Activated naive CD8-positive, alpha-beta T cell treated with anti-CD3 and anti-CD28 coated beads, Interleukin-2, amount 50 U/mL, for 24 hours (primary cell): ENCODE data around the gene CCDC70.
A peak's percentile ranks its signal among the peaks of the same experiment; 100 is the strongest.

Source experiments
- ATAC-seq: fragments of 150-1000 bp; cut with Tn5 transposase; one replicate; pipeline ENCODE4 v1.10.0; 2021
- DNase-seq: peaks from one replicate; pipeline ENCODE4 v3.0.0; 2021
- H3K27ac Mint-ChIP-seq: one replicate; pipeline ENCODE4 v1.8.0; 2021; ENCODE audit warnings: mild to moderate bottlenecking, mixed read lengths
- H3K27me3 Mint-ChIP-seq: one replicate; pipeline ENCODE4 v1.8.0; 2021; ENCODE audit warnings: mixed read lengths
- H3K36me3 Mint-ChIP-seq: one replicate; pipeline ENCODE4 v1.8.0; 2021; ENCODE audit warnings: low read depth, mixed read lengths
- H3K4me1 Mint-ChIP-seq: one replicate; pipeline ENCODE4 v1.8.0; 2021; ENCODE audit warnings: mixed read lengths
- H3K4me3 Mint-ChIP-seq: one replicate; pipeline ENCODE4 v1.8.0; 2021; ENCODE audit warnings: mild to moderate bottlenecking, moderate library complexity, mixed read lengths
- H3K9me3 Mint-ChIP-seq: one replicate; pipeline ENCODE4 v1.8.0; 2021; ENCODE audit warnings: mixed read lengths

CCDC70 gene

DNA sequence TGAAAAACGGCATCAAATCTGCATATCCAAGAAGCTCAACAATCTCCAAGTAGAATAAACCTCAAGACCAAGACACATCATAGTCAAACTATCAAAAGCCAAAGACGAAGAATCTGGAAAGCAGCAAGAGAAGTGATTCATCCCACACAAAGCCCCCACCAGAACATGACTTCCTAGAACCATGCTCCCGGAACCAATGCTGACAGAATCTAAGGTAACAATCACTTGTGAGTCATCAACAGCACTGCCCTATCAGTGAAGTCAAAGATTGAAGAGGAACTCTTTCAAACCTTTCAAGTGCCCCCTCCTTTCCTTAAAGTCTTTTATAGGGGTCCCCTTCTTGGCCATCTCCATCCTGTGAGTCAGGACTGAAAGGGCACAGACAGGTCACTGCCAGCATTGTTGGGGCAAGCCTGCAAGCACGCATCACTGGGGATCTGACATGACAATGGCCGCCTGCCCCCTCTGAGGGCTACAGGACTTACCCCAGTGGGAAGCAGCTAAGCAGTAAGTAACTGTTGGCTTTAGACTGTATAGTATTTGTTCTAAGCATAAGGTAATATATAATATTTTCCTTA lies at the start of gene CCDC70:
CCDC70 (plus strand) TSS at position 247 of the 578 bp plus-strand sequence. CDS start 3,443 bp downstream, outside the sequence.
- no peak within 1 kb of the TSS for H3K27ac Mint-ChIP-seq
- H3K4me1 Mint-ChIP-seq, result peaks cover 23% of the 10 kb centered on the region
- H3K27me3 Mint-ChIP-seq, result no peaks in the 10 kb centered on the region
- DNase-seq (peak; percentile 40), ATAC-seq (peak; percentile 97)
- H3K4me3 Mint-ChIP-seq, result no peak within 1 kb of the TSS
- no peaks in the 10 kb centered on the region for H3K36me3 Mint-ChIP-seq
- no peaks in the 10 kb centered on the region for H3K9me3 Mint-ChIP-seq

DNA sequence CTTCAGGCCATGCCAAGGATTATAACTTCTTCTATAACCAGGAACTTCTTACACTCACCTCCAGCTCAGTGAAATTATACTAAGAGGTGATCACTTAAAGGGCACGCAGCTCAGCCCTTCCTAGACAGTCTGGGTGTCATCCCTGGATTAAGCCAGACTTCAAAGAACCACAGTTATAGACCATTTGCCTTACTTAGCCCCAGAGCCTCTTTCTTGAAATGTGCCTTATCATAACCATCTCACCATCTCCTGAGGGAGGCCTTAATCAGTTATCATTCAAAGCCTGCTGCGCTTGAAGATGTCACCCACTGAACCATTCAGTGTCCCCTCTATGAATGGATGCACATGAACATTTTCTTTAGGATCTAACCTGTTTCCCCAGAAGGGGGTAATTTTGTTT lies 47.7 kb upstream of the CCDC70 start:
- Mint-ChIP-seq H3K36me3 (peaks cover 4% of the 10 kb centered on the region), H3K27me3 (no peaks in the 10 kb centered on the region), H3K4me1 (peaks cover 73% of the 10 kb centered on the region), H3K4me3 (no peak overlapping the region), H3K9me3 (no peaks in the 10 kb centered on the region), H3K27ac (peak overlapping the region; percentile 3)
- ATAC-seq (no peak), DNase-seq (no peak)

GRCh38 chr13:51814825-51815650 lies 46.7 kb upstream of the CCDC70 start:
- no peaks in the 10 kb centered on the region for H3K36me3 Mint-ChIP-seq
- H3K4me3 Mint-ChIP-seq, result peak overlapping the region; percentile 62
- H3K4me1 Mint-ChIP-seq, result peaks cover 82% of the 10 kb centered on the region
- ATAC-seq (peak; percentile 48), DNase-seq (peak; percentile 79)
- no peaks in the 10 kb centered on the region for H3K9me3 Mint-ChIP-seq
- no peaks in the 10 kb centered on the region for H3K27me3 Mint-ChIP-seq
- H3K27ac Mint-ChIP-seq, result peak overlapping the region; percentile 67

GRCh38 chr13:51815848-51816247 lies 45.9 kb upstream of the CCDC70 start:
- ATAC-seq, result no peak
- peaks cover 90% of the 10 kb centered on the region for H3K4me1 Mint-ChIP-seq
- no peaks in the 10 kb centered on the region for H3K27me3 Mint-ChIP-seq
- H3K36me3 Mint-ChIP-seq, result no peaks in the 10 kb centered on the region
- H3K4me3 Mint-ChIP-seq, result no peak overlapping the region
- peak overlapping the region; percentile 67 for H3K27ac Mint-ChIP-seq
- no peaks in the 10 kb centered on the region for H3K9me3 Mint-ChIP-seq
- DNase-seq, result no peak

DNA sequence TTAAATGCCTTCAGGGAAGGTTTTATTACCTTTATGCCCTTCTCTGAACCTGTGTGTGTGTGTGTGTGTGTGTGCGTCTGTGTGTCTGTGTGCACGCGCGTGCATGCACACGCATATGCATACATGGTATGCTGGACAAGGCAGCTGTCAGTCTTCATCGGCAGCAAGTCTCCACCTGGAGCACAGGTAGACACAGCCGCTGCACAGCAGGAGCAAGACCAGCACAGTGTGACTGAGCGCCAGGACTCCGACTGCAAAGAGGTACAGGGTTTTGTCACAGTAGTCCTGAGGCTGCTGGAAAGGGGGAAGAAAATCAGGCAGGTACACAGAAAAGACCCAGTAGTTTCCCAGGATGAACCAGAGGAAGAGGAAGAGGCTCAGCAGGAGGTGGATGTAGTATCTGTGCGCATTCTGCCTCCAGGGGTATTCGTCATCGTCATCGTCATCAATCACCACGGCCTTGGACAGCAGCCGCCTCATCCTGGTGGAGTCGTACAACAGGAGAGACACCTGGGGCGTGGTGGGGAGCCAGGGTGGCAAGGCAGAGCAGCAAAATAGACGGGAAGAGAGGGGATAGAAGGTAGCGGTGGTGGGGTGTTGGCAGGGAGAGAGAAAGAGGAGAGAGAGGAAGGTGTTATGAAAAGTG lies 45.0 kb upstream of the CCDC70 start:
- no peak overlapping the region for H3K4me3 Mint-ChIP-seq
- H3K27ac Mint-ChIP-seq, result no peak overlapping the region
- H3K4me1 Mint-ChIP-seq, result peaks cover 94% of the 10 kb centered on the region
- no peaks in the 10 kb centered on the region for H3K36me3 Mint-ChIP-seq
- H3K27me3 Mint-ChIP-seq, result no peaks in the 10 kb centered on the region
- ATAC-seq (no peak), DNase-seq (no peak)
- H3K9me3 Mint-ChIP-seq, result no peaks in the 10 kb centered on the region

DNA sequence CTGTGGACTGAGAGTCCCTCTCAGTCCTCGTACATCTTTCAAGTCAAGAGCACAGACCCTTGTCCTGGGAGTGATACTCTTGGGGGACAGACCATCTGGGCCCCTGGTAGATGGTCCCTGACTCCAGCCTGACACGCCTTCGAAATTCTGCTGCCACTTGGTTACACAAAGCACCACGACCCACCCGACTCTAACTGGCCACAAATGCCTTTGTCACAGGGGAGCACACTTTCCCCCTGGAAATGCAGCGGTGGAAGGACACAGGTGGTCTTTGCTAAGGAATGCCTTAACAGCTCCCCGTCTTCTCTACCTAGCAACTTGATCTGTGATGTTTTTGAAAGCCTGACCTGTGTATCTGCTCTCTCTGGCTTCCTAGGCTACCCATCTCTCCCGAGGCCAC lies 44.1 kb upstream of the CCDC70 start:
- Mint-ChIP-seq H3K4me1 (peaks cover 94% of the 10 kb centered on the region), H3K36me3 (no peaks in the 10 kb centered on the region), H3K27me3 (no peaks in the 10 kb centered on the region), H3K4me3 (peak overlapping the region; percentile 5), H3K27ac (peak overlapping the region; percentile 96), H3K9me3 (no peaks in the 10 kb centered on the region)
- no peak for DNase-seq
- ATAC-seq, result no peak

GRCh38 chr13:51818276-51818675 lies 43.5 kb upstream of the CCDC70 start:
- Mint-ChIP-seq H3K4me3 (peak overlapping the region; percentile 67), H3K27me3 (no peaks in the 10 kb centered on the region), H3K4me1 (peaks cover 97% of the 10 kb centered on the region), H3K27ac (peak overlapping the region; percentile 96), H3K9me3 (no peaks in the 10 kb centered on the region), H3K36me3 (no peaks in the 10 kb centered on the region)
- no peak for ATAC-seq
- DNase-seq, result no peak

DNA sequence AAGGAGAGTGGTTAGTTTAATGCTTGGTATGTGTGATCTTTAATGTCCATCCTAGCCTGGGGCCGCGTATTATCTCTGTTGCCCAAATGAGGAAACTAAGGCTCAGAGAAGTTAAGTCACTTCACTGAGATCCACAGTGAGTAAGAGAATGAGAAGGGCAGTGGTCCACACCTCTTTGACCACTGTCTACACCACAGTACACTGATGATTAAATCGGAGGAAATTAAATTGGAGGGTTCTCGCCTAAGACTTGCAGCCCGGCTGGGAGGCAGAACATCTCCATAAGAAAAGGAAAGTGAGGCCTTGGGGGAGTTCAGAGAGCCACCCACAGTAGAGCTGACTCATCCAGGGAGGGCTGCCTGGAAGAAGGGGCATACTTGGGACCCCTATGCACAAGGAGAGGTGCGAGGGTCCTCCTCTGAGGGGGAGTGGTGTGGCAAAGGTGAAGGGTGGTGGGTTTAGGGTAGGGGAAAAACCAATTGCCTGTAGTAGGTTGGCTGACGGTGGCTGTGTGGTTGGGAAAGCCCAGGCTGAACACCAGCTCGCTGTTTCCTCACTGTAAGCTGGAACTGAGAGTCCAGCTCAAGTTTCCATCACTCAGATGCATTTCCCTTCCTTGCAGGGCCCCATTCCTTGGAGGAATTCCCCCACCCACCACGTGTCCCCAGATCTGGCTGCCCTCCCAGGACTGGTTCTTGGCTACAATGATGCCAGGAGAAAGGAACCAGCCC lies 42.8 kb upstream of the CCDC70 start:
- DNase-seq (peak; percentile 67), ATAC-seq (peak; percentile 68)
- peaks cover 97% of the 10 kb centered on the region for H3K4me1 Mint-ChIP-seq
- no peaks in the 10 kb centered on the region for H3K9me3 Mint-ChIP-seq
- H3K4me3 Mint-ChIP-seq, result peak overlapping the region; percentile 67
- H3K27ac Mint-ChIP-seq, result peak overlapping the region; percentile 96
- H3K27me3 Mint-ChIP-seq, result no peaks in the 10 kb centered on the region
- H3K36me3 Mint-ChIP-seq, result no peaks in the 10 kb centered on the region

GRCh38 chr13:51819544-51819943 lies 42.2 kb upstream of the CCDC70 start:
- no peak for ATAC-seq
- no peaks in the 10 kb centered on the region for H3K36me3 Mint-ChIP-seq
- DNase-seq, result no peak
- no peaks in the 10 kb centered on the region for H3K27me3 Mint-ChIP-seq
- no peaks in the 10 kb centered on the region for H3K9me3 Mint-ChIP-seq
- peaks cover 97% of the 10 kb centered on the region for H3K4me1 Mint-ChIP-seq
- H3K4me3 Mint-ChIP-seq, result peak overlapping the region; percentile 67
- H3K27ac Mint-ChIP-seq, result peak overlapping the region; percentile 96

GRCh38 chr13:51820016-51820597 lies 41.7 kb upstream of the CCDC70 start:
- H3K27me3 Mint-ChIP-seq, result no peaks in the 10 kb centered on the region
- no peaks in the 10 kb centered on the region for H3K36me3 Mint-ChIP-seq
- ATAC-seq, result no peak
- peaks cover 97% of the 10 kb centered on the region for H3K4me1 Mint-ChIP-seq
- peak overlapping the region; percentile 67 for H3K4me3 Mint-ChIP-seq
- peak overlapping the region; percentile 96 for H3K27ac Mint-ChIP-seq
- no peak for DNase-seq
- H3K9me3 Mint-ChIP-seq, result no peaks in the 10 kb centered on the region

DNA sequence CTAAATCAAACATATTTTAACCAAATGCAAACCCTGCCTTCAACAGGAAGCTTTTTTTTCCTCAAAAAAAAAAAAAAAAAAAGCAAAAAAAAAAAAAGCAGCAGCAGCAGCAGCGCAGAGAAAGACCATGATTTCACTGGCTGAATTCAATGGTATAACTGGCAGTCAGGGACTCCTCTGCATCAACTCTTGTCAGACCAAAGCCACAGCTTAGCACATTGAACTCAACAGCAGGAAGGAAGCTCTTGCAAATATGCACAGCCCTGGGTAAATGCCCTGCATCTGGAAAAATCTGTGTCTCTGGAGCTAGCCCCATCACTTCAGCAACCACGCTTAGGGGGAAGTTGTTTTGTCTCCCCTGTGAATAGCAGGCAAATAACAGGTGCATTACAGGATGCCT lies 40.2 kb upstream of the CCDC70 start:
- Mint-ChIP-seq H3K4me3 (peak overlapping the region; percentile 67), H3K4me1 (peaks cover 97% of the 10 kb centered on the region), H3K27ac (peak overlapping the region; percentile 96), H3K36me3 (no peaks in the 10 kb centered on the region), H3K9me3 (no peaks in the 10 kb centered on the region), H3K27me3 (no peaks in the 10 kb centered on the region)
- ATAC-seq (no peak), DNase-seq (no peak)

DNA sequence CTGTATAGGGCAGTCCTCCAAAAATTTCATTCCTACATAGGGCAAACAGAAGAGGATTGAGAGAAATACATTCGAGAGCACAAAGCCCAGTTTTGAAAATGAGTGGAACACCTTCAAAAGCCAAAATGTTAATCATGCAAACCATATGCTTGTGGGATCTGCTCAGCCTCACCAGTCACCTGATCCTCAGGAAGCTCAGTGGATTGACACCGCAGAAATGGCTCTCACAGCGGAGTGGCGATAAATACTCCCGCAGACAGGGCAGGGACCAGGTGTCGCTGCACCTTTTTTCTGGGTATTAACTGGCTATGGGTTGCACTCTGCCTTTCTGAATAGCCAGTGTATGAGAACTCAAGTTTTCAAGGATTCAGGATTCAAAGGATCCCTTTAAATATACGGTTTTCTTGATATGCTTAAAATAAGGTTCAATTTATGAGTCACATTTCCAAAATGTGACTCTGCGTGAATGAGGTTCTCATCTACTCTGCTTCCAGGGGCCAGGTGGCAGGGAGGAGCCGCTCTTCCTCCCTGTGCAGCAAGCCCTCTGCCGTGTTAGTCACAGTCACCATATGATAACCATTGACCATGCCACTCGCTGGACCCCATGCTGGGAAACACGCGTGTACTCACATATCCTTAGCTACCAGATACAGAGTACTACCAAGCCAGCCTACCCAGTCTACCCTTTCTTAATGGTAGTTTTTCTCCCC lies 39.5 kb upstream of the CCDC70 start:
- no peak for DNase-seq
- H3K36me3 Mint-ChIP-seq, result no peaks in the 10 kb centered on the region
- no peaks in the 10 kb centered on the region for H3K9me3 Mint-ChIP-seq
- H3K4me1 Mint-ChIP-seq, result peaks cover 97% of the 10 kb centered on the region
- H3K27me3 Mint-ChIP-seq, result no peaks in the 10 kb centered on the region
- peak; percentile 17 for ATAC-seq
- H3K4me3 Mint-ChIP-seq, result peak overlapping the region; percentile 67
- peak overlapping the region; percentile 96 for H3K27ac Mint-ChIP-seq

GRCh38 chr13:51823359-51823758 lies 38.4 kb upstream of the CCDC70 start:
- ATAC-seq (no peak), DNase-seq (no peak)
- H3K4me3 Mint-ChIP-seq, result peak overlapping the region; percentile 75
- H3K27ac Mint-ChIP-seq, result peak overlapping the region; percentile 96
- H3K27me3 Mint-ChIP-seq, result no peaks in the 10 kb centered on the region
- peaks cover 100% of the 10 kb centered on the region for H3K4me1 Mint-ChIP-seq
- H3K36me3 Mint-ChIP-seq, result no peaks in the 10 kb centered on the region
- H3K9me3 Mint-ChIP-seq, result no peaks in the 10 kb centered on the region

DNA sequence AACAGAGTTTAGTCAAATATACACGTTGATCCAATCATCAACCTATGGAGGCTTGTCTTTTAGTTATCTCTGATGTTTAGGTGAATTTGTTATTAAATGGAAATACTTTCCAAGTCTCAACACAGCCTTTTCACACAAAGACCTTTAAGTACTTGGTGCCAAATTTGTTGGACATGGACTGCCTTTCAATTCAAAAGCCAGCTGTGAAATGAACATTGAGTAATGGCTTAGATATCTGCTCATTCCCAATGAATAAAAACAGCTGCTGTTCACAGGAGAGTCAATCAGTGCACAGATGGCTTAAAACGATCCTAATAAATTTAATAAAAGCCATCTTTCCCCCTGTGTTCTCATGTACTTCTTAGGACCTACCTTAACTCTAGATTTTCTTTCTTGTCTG lies 37.9 kb upstream of the CCDC70 start:
- Mint-ChIP-seq H3K27ac (peak overlapping the region; percentile 96), H3K36me3 (no peaks in the 10 kb centered on the region), H3K27me3 (no peaks in the 10 kb centered on the region), H3K4me3 (peak overlapping the region; percentile 75), H3K4me1 (peaks cover 100% of the 10 kb centered on the region), H3K9me3 (no peaks in the 10 kb centered on the region)
- ATAC-seq (no peak), DNase-seq (no peak)
